Stimulated activated CD4-positive, alpha-beta T cell treated with anti-CD3 and anti-CD28 coated beads, Interleukin-12 subunit alpha, Interleukin-12 subunit beta, amount 100 ng/mL, for 48 hours (primary cell): ENCODE data around the gene RGS3.
"Not testable (repeated sequence)": the region's sequence is repeated elsewhere in the genome, so short reads cannot be mapped to it uniquely, and the experiment has no call there.

Source experiments
- DNase-seq, 3 donors: peaks; one replicate each; pipeline ENCODE4 v3.0.0-alpha.2; 2020; ENCODE audit warnings: low read depth in 2 of 3, low spot score in 1 of 3

Gene RGS3

DNA sequence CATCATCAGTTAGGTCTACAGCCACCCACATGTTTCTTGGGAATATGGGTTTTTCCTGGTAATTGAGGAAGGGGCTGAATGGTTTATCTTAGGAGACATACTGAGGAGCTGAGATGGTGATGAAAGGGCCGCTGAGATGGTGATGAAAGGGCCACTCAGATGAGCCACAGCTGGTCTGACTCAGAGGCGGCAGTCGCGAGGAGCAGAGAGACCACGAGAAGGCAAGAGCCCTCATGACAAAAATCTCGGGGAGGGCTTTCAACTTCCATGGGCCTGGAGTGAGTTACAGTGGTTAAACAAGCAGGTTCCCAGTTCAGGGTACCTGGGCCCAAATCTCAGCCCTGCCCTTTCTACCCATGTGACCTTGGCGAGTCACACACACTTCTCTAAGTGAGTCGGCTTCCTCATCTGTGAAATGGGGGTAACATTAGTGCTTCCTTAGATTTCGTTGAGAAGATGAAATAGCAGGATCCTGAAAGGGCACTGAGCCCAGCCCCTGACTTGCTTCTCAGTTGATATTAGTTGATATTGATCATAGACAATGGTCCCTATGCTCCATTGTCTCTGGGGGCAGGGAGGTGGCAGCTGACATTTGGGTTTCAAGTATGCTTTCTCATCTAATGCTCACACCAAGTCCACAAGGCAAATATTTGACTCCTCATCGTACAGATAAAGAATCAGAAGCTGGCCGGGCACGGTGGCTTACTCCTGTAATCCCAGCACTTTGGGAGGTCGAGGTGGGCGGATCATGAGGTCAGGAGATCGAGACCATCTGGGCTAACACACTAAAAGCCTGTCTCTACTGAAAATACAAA, 169.5 kb downstream of the RGS3 start:
- peak in 1 of 3 donors; percentile 21 for DNase-seq

DNA sequence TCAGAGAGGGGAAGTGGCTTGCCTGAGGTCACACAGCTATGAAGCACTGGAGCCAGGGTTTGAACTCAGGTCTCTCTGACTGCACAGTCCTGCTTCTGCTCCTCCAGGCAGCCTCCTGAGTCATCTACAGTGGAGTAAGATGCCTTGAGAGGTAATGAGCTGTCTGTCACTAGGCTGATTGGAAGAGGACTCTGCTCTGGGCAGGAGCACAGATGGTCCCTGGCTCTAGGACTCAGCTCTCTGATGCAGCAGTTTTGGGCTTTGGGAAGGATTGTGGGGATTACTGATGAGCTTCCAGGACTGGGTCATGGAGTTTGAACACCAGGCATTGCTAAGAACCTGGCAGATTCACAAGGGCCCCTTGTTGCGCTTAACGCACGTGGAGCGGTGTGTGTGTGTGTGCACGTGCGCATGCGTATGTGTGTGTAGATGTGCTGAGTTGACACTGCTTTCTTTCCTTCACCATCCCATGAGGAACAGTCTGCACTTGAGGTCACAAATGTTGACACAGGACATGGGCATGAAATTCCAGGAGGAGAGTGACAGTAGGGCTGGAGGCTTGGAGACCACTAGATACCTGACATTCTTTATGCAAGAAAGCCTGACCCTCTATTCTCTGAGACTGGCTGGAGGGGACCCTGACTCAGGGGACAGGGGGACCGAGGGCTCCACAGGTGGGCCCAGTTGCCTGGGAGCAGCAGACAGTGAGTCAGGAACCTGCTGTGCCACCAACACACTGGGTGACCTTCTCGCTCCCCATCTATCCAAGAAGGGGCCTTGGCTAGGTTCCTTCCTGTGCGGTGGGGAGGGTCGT, 170.5 kb downstream of the RGS3 start:
- DNase-seq = no peak

DNA sequence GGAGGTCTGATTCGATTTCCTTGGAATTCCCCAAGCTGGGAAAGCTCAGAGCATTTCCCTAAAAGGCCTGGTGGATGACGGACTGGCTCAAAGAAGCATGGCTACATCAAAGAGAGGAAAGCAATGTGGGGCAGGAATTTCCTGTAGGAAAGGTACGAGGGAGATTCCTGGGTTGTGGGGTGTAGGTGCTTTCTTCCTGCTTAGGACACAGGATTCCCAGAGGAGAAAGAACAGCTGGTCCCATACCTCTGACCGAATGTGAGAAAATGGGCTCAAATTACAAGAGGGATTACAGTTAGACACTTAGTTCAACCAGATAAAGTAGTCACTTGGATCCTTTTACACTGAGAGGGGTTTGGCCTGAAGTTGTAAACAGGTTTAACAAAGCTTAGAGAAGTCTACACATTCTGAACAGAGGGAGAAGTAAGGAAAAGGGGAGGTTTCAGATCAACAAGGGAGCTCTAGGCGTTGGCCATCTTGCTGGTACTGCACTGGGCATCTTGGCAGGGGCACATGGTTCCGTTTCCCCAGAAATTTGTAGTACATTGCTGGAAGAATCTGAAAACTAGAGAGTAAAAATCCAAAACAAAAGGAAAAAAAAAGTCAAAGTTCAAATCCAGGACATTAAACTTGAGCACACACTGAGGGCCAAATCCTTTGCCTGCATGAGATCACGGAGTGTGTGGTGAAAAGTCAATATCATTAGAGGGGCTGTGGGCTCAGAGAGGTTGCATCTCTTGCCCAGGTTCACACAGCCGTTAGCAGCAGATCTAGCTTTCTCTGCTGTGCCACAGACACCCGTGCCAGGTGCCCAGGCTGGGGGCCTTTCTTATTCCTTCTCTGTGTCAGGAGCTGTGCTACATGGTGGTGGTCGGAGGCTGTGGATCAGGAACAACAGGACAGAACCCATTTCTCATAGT, 171.3 kb downstream of the RGS3 start:
- no peak for DNase-seq

DNA sequence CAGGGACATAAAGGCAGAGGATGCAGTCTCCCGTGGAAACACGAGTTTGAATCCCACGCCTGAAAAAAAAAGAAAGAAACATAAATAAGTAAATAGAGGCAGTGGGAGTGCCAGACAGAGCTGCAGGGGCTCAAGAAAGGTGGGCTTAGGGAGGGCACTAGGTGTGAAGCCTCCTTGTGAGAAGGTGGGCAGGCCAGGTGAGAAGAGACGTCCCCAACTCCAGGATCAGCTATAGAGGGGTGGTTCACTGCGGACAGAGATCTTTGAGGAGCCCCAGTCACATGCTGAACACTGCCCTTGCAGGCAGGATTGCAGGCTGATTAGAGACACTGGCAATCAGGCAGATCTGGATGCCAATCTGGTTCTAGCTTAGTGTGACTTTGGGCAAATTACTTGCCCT, 172.1 kb downstream of the RGS3 start:
- DNase-seq = no peak

DNA sequence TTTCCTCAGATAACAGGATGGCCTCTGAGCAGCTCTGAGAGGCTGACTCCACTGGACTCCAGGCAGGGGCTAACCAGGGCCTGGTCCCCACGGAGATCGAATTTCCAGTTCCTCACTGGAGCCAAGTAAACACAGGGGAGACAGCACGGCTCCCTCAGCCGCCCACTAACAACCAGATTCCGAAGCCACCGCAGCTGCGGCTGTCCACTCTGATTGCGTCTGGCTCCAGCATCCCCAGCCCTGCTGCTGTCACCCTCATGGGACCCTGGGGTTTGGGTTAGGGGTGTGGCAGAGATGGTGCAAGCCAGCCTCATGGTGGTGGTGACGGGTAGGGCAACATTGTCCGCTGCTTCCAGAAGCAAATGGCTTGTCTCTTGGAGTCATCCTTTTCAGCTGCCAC, 172.6 kb downstream of the RGS3 start:
- DNase-seq = no peak

DNA sequence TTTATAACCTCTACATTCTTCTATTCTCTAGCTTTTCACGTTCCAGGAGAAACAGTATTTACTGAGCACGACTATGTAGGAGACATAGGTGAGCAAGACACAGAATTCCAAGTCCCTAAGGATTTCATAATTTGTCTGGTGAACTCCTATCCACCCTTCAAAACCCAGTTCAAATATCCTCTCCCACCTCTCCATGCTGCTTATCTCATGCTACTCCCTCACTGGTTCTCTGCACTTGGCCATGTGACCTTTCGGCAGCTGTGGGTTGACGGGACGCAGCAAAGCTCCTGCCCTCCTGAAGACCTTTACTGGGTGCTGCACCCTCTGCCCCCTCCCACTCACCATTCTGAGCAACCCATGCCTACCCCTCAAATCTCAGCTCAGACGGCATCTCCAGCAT, 173.2 kb downstream of the RGS3 start:
- no peak for DNase-seq

DNA sequence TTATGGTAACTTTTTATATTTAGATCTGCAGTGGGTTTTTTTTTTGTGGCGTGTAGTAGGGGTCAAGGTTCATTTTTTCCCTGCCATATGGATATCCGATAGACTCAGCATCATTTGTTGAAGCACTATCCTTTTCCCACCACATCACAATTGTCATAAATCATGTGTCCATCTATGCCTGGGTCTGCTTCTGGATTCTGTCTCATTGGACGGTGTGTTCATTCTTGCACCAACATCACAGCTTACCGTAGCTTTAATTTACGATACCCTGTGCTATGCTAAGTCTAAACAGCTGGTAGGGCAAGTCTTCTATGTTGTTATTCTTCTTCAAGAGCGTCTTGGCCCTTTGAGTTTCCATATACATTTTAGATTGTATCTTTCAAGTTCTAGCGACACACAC, 175.0 kb downstream of the RGS3 start:
- DNase-seq = no peak

DNA sequence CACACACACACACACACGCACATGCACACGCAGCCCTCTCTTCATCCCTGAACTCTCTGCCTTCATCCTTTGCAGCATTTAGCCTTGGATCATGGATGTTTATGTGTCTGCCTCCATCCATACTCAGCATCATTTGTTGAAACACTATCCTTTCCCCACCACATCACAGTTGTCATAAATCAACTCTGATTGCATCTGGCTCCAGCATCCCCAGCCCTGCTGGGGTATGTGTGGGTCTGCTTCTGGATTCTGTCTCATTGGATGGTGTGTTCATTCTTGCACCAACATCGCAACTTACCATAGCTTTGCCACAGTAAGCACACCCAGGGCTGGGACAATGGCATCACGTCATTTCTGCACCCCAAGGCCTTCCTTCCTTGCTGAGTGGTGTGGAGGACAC, 175.4 kb downstream of the RGS3 start:
- no peak for DNase-seq

DNA sequence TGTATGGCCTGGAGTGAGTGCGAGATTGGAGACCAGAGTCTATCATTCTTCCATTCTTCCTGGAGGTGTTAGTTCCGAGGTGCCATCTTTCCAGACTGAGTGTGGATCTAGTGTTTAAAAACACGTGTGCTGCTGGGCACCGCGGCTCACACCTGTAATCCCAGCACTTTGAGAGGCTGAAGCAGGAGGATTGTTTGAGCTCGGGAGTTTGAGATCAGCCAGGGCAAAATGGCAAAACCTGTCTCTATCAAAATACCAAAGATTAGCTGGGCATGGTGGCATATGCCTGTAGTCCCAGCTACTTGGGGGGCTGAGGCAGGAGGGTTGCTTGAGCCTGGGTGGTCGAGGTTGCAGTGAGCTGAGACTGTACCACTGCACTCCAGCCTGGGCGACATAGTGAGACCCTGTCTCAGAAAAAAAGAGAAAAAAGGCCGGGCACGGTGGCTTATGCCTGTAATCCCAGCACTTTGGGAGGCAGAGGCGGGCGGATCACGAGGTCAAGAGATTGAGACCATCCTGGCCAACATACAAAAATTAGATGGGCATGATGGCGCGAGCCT, 176.0 kb downstream of the RGS3 start:
- DNase-seq = not testable (repeated sequence)

DNA sequence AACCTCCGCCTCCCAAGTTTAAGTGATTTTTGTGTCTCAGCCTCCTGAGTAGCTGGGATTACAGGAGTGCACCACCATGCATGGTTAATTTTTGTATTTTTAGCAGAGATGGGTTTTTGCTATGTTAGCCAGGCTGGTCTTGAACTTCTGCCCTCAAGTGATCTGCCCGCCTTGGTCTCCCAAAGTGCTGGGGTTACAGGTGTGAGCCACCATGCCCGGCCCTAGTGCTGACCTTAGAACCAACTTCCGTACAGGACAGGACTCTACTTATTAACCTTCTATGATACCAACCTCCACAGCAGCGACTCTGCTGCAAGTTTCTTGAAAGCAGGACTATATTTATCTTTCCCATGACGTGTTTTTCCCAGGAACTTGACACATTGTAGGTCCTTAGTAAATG, 176.9 kb downstream of the RGS3 start:
- DNase-seq = no peak

DNA sequence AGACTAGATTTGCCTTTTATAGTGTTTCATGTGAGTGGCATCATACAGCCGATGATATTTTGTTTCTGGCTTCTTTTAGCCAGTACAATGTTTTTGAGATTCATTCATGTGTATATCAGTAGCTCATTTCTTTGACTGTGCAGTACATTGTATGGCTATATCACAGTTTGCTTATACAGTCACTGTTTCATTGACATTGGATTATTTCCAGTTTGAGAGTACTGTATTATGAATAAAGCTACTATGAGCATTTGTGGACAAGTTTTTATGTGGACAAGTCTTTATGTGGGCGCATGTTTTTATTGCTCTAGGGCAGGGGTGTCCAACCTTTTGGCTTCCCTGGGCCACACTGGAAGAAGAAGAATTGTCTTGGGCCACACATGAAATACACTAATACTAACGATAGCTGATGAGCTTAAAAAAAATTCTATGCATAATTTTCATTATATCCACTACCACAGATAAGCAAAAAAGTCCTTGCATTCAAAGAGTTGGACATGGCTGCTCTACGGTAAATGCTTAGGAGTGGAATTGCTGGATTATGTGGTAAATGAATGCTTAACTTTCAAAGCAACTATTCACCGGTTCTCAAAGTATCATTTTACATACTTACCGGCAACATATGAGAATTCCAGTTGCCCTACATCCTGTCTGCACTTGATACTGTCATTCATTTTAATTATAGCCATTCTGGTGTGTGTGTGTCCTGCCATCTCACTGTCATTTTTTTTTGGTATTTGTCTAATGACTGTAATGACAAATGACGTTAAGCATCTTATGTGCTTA, 177.8 kb downstream of the RGS3 start:
- DNase-seq = no peak

DNA sequence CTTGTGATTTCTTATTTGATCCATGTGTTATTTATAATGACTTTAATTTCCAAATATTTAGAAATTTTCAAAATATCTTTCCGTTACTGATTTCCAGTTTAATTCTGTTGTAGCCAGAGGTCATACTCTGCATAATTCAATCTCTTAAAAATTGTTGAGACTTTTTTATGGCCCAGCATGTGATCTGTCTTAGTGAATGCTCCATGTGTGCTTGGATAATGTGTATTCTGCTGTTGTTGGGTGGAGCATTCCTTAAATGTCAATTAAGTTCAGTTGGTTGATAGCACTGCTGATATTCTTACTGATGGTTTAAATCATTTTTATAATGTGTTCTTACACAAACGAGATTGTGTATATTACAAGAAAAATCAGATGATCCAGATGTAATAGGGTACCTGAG, 180.8 kb downstream of the RGS3 start:
- DNase-seq = no peak

DNA sequence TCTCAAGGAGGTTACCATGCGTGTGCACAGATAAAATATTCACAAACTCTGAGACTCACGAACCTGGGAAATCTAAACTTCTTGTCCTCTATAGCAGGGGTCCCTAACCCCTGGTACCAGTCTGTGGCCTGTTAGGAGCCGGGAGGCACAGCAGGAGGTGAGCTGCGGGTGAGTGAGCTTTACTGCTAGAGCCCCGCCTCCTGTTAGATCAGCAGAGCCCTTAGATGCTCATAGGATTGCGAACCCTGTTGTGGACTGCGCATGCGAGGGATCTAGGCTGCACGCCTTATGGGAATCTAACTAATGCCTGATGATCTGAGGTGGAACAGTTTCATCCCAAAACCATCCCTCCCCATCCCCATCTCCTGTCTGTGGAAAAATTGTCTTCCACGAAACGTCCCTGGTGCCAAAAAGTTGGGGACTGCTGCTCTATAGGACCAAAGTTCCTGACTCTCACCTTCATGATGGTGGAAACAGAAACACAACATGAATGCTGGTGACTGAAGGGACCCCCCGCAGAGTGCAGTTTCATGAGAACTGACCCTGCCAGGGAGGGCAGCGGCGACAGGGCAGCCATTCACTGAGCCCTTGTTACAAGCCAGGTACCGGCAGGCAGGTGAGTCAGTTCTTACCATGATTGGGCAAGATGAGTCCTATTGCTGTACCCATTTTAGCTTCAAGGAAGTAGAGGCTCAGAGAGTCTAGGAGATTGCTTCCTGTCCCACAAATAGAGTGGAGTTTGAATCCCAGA, 181.9 kb downstream of the RGS3 start:
- DNase-seq = no peak

DNA sequence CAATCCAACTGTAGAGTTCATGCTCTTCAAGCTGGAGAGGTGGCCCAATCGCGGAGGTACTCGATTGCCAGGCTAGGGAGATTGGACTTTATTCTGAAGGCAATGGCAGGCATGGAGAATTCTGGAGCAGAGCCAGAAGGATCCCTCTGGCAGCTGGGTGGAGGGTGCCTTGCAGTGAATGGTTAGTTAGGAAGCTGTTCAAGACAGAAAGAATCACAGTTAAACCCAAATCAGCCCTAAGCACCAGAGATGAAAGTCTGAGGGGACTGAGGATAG, 182.4 kb downstream of the RGS3 start:
- no peak for DNase-seq

DNA sequence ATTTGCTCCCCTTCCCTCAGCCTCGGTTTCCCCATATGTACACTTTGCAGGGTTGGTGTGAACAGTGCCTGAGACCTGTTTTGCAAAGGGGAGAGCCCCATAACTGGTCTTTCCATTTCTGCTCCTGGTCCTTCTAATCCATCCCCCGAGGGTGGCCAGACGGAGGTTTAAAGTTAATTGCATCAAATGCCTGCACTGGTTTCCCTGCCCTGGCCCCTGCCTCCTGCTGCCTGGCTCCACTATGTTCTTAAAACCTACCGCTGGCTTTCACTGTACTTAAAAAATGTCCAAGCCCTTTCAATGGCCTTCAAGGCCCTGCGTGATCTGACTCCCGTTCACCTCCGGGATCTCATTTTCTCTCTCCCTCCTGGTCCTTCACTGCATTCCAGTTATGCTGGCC, 183.0 kb downstream of the RGS3 start:
- DNase-seq = no peak
